Measurements from ENCODE around the gene SPIN2A. TPM values are rescaled to one million over a fixed set of nuclear protein-coding genes. Genes with fewer than 3 reads are reported as not detected.

Gene SPIN2A
- total and polyA plus RNA-seq, 2 experiments from 2014 or later, result 1.4 to 5.2 TPM

- H3K9me3 Mint-ChIP-seq, result no peaks in the 10 kb centered on the region; the same call in 2 of the 3 replicates
These were observed 15.4 kb downstream of the SPIN2A start for GRCh38 chrX:57121816-57122215.

More at GRCh38 chrX:57121816-57122215, 15.4 kb downstream of the SPIN2A start:
- no peak overlapping the region for H2AFZ ChIP-seq
- peak overlapping the region; percentile 71 for H3K4me2 ChIP-seq
- TF ChIP-seq REST (IDR thresholded peaks at IDR 0.05; ENCODE audit: unreplicated experiment) (no peak), EZH2 (IDR thresholded peaks at IDR 0.05; ENCODE audit: low read depth, unreplicated experiment) (no peak), JUNB (IDR thresholded peaks at IDR 0.05; ENCODE audit: unreplicated experiment) (no peak), EZH2phosphoT487 (IDR thresholded peaks at IDR 0.05; ENCODE audit: unreplicated experiment) (no peak), ZNF462 (CRISPR knock-in tag; IDR thresholded peaks at IDR 0.05) (no peak), ETS1 (IDR thresholded peaks at IDR 0.05) (no peak), ZNF331 (CRISPR knock-in tag; IDR thresholded peaks at IDR 0.05; ENCODE audit: low read depth) (no peak), STAT1 (IDR thresholded peaks at IDR 0.05; ENCODE audit: unreplicated experiment) (no peak), POLR2AphosphoS5 (IDR thresholded peaks at IDR 0.05; ENCODE audit: low read depth) (no peak), CTCF (conservative IDR thresholded peaks at IDR 0.05; ENCODE audit: low read depth in 2 of 2) (no peak), NANOG (IDR thresholded peaks at IDR 0.05; ENCODE audit: borderline replicate concordance) (no peak), ZNF114 (CRISPR knock-in tag; IDR thresholded peaks at IDR 0.05) (no peak), CREB1 (CRISPR knock-in tag; IDR thresholded peaks at IDR 0.05; ENCODE audit: low read depth) (no peak)
- H3K4me3 ChIP-seq, result peak overlapping the region; percentile 56
- Mint-ChIP-seq H3K36me3 (ENCODE audit: low read depth) (peaks cover 14% of the 10 kb centered on the region), H3K4me1 (peaks cover 12% of the 10 kb centered on the region; the same call in 2 of the 3 replicates), H3K4me3 (peak overlapping the region; percentile 88), H3K27me3 (ENCODE audit: insufficient read depth, low read depth, poor library complexity) (peaks cover 4% of the 10 kb centered on the region), H3K27ac (peak overlapping the region; percentile 88)
- peak overlapping the region; percentile 84 for H3K27ac ChIP-seq (ENCODE audit: low read depth)
- H3K27me3 ChIP-seq (ENCODE audit: insufficient read depth), result no peaks in the 10 kb centered on the region
- DNase-seq (ENCODE audit: low spot score) (no peak), ATAC-seq (no peak)
- no peaks in the 10 kb centered on the region for H3F3A ChIP-seq (replicated peaks; ENCODE audit: low read depth)
- no peaks in the 10 kb centered on the region for H3K9me2 ChIP-seq (ENCODE audit: insufficient read depth)
- H3K4me1 ChIP-seq (ENCODE audit: insufficient read depth), result 0 out of 2 replicates have a peak, but pooled peaks cover 3% of the 10 kb centered on the region
- H4K20me1 ChIP-seq (replicated peaks; ENCODE audit: insufficient read depth), result no peaks in the 10 kb centered on the region
- H3K36me3 ChIP-seq (ENCODE audit: insufficient read depth), result no peaks in the 10 kb centered on the region
- peaks cover 14% of the 10 kb centered on the region for H3K79me2 ChIP-seq (replicated peaks; ENCODE audit: insufficient read depth)

All from GM23338 (cell line).